ENCODE data around the gene PDGFB. TPM values are rescaled to one million over a fixed set of nuclear protein-coding genes. Genes with fewer than 3 reads are reported as not detected.

The PDGFB gene
- total RNA-seq, 1 experiment from 2014 or later: 9.8 TPM

- peak; percentile 77 for DNase-seq (ENCODE audit: low spot score)
Measured at GRCh38 chr22:39254789-39255298, 10.1 kb upstream of the PDGFB start.

- no peak for DNase-seq (ENCODE audit: low spot score)
Measured at GRCh38 chr22:39254122-39254521, 9.3 kb upstream of the PDGFB start.

GRCh38 chr22:39253435-39254070 is 8.8 kb upstream of the PDGFB start:
- peak; percentile 86 for DNase-seq (ENCODE audit: low spot score)

GRCh38 chr22:39252461-39253434 is 8.0 kb upstream of the PDGFB start:
- no peak for DNase-seq (ENCODE audit: low spot score)

- DNase-seq (ENCODE audit: low spot score): peak; percentile 60
Measured at GRCh38 chr22:39251762-39252460, 7.1 kb upstream of the PDGFB start.

- no peak for DNase-seq (ENCODE audit: low spot score)
Measured at GRCh38 chr22:39250838-39251237, 6.1 kb upstream of the PDGFB start.

- no peak for DNase-seq (ENCODE audit: low spot score)
Measured at GRCh38 chr22:39250131-39250530, 5.3 kb upstream of the PDGFB start.

GRCh38 chr22:39249086-39249704 is 4.4 kb upstream of the PDGFB start:
- no peak for DNase-seq (ENCODE audit: low spot score)

GRCh38 chr22:39248254-39248653 is 3.5 kb upstream of the PDGFB start:
- DNase-seq (ENCODE audit: low spot score): no peak

- DNase-seq (ENCODE audit: low spot score): no peak
Measured at GRCh38 chr22:39247361-39247760, 2.6 kb upstream of the PDGFB start.

- no peak for DNase-seq (ENCODE audit: low spot score)
Measured at GRCh38 chr22:39246690-39247332, 2.0 kb upstream of the PDGFB start.

GRCh38 chr22:39246217-39246616 is 1.4 kb upstream of the PDGFB start:
- no peak for DNase-seq (ENCODE audit: low spot score)

GRCh38 chr22:39245130-39246039 is 603 bp upstream of the PDGFB start:
- DNase-seq (ENCODE audit: low spot score): no peak

GRCh38 chr22:39244136-39244495 is 666 bp downstream of the PDGFB start:
- no peak for DNase-seq (ENCODE audit: low spot score)

- DNase-seq (ENCODE audit: low spot score): no peak
Measured at GRCh38 chr22:39243439-39244135, 1.2 kb downstream of the PDGFB start.

GRCh38 chr22:39242595-39243438 is 2.0 kb downstream of the PDGFB start:
- no peak for DNase-seq (ENCODE audit: low spot score)

GRCh38 chr22:39241794-39242594 is 2.8 kb downstream of the PDGFB start:
- DNase-seq (ENCODE audit: low spot score): no peak

All from A172 (cell line).